CD14-positive monocyte (primary cell): ENCODE data around the gene ADM2. TPM values are rescaled to one million over a fixed set of nuclear protein-coding genes. Genes with fewer than 3 reads are reported as not detected.

Experiments
- DNase-seq, 3 donors: peaks; one replicate each; pipeline ENCODE4 v3.0.0-alpha.2; 2011 to 2022
- H2AFZ ChIP-seq: 2 replicates; pipeline ENCODE4 v1.6.0; 2012; ENCODE audit warnings: mild to moderate bottlenecking, low read depth, low read length, inconsistent platforms; ENCODE audit not compliant: insufficient read depth, poor library complexity, severe bottlenecking
- H3K27ac ChIP-seq, 2 donors: 1 replicate in 1 of 2; 2 replicates in 1 of 2; pipeline ENCODE4 v1.5.1; 2012 to 2013; ENCODE audit warnings: low read length in 2 of 2, control low read depth in 1 of 2, inconsistent platforms in 1 of 2, low read depth in 1 of 2, mild to moderate bottlenecking in 1 of 2
- H3K27me3 ChIP-seq, 2 donors: one replicate each; pipeline versions ENCODE4 v1.6.0 to v1.6.1; 2011 to 2013; ENCODE audit warnings: low read length in 2 of 2; ENCODE audit not compliant: control insufficient read depth in 2 of 2, insufficient read depth in 2 of 2
- H3K36me3 ChIP-seq, 2 donors: replicated peaks in 1 of 2; 1 replicate in 1 of 2; 2 replicates in 1 of 2; pipeline versions ENCODE4 v1.5.1 to v1.6.1; 2012 to 2013; ENCODE audit warnings: low read length in 2 of 2, control low read depth in 1 of 2, inconsistent platforms in 1 of 2, mild to moderate bottlenecking in 1 of 2; ENCODE audit not compliant: insufficient read depth in 2 of 2, control insufficient read depth in 1 of 2
- H3K4me1 ChIP-seq, 2 donors: 1 replicate in 1 of 2; 2 replicates in 1 of 2; pipeline versions ENCODE4 v1.5.1 to v1.6.1; 2012 to 2013; ENCODE audit warnings: low read length in 2 of 2, control low read depth in 1 of 2, inconsistent platforms in 1 of 2, mild to moderate bottlenecking in 1 of 2, moderate library complexity in 1 of 2; ENCODE audit not compliant: insufficient read depth in 2 of 2, control insufficient read depth in 1 of 2
- H3K4me2 ChIP-seq: replicated peaks from 2 replicates; pipeline ENCODE3; 2012; ENCODE audit warnings: low read length, moderate library complexity, mild to moderate bottlenecking; ENCODE audit not compliant: poor library complexity, severe bottlenecking; ENCODE audit errors: extremely low read depth
- H3K4me3 ChIP-seq, 3 experiments: fragments of 200-600 bp in 1 of 3; sonication (generic) in 1 of 3; replicated peaks in 1 of 3; 1 replicate in 2 of 3; 2 replicates in 1 of 3; pipeline ENCODE4 v1.5.1; 2011 to 2013; ENCODE audit warnings: low read length in 3 of 3, mild to moderate bottlenecking in 3 of 3, control low read depth in 2 of 3, low read depth in 2 of 3, inconsistent platforms in 1 of 3, moderate library complexity in 1 of 3
- H3K79me2 ChIP-seq: 2 replicates; pipeline ENCODE4 v1.6.0; 2012; ENCODE audit warnings: mild to moderate bottlenecking, control low read depth, inconsistent platforms, low read length, moderate library complexity; ENCODE audit not compliant: insufficient read depth
- H3K9ac ChIP-seq: 2 replicates; pipeline ENCODE4 v1.6.0; 2017; ENCODE audit warnings: low read length, mild to moderate bottlenecking; ENCODE audit not compliant: insufficient read depth, poor library complexity, severe bottlenecking
- H3K9me3 ChIP-seq, 2 donors: replicated peaks in 1 of 2; 1 replicate in 1 of 2; 2 replicates in 1 of 2; pipeline versions ENCODE4 v1.5.1 to v1.6.1; 2012 to 2013; ENCODE audit warnings: low read length in 2 of 2, control low read depth in 1 of 2; ENCODE audit not compliant: control insufficient read depth in 1 of 2, insufficient read depth in 1 of 2
- H4K20me1 ChIP-seq: 2 replicates; pipeline ENCODE4 v1.6.0; 2012; ENCODE audit warnings: mild to moderate bottlenecking, low read length, control low read depth, moderate library complexity; ENCODE audit not compliant: insufficient read depth
- H3K27ac Mint-ChIP-seq, 7 donors: one replicate each; pipeline ENCODE4 v1.8.0; 2020; ENCODE audit warnings: mild to moderate bottlenecking in 7 of 7, mixed read lengths in 7 of 7, moderate library complexity in 6 of 7, inconsistent platforms in 2 of 7
- H3K27me3 Mint-ChIP-seq, 3 donors: one replicate each; pipeline ENCODE4 v1.8.0; 2021 to 2022; ENCODE audit warnings: low read depth in 3 of 3, mild to moderate bottlenecking in 3 of 3, mixed read lengths in 3 of 3, moderate library complexity in 3 of 3, inconsistent platforms in 1 of 3
- H3K36me3 Mint-ChIP-seq, 2 donors: one replicate each; pipeline ENCODE4 v1.8.0; 2020; ENCODE audit warnings: mixed read lengths in 2 of 2, inconsistent platforms in 1 of 2, mild to moderate bottlenecking in 1 of 2
- H3K4me1 Mint-ChIP-seq: one replicate; pipeline ENCODE4 v1.8.0; 2020; ENCODE audit warnings: mild to moderate bottlenecking, mixed read lengths
- H3K4me3 Mint-ChIP-seq, 2 donors: one replicate each; pipeline ENCODE4 v1.8.0; 2020; ENCODE audit warnings: mild to moderate bottlenecking in 2 of 2, mixed read lengths in 2 of 2, moderate library complexity in 1 of 2
- H3K9me3 Mint-ChIP-seq, 7 donors: one replicate each; pipeline ENCODE4 v1.8.0; 2020 to 2022; ENCODE audit warnings: mixed read lengths in 7 of 7, mild to moderate bottlenecking in 6 of 7, moderate library complexity in 6 of 7, inconsistent platforms in 2 of 7
- WGBS: methylation state at CpG from one replicate; pipeline ENCODE4 v1.1.5; 2013; ENCODE audit warnings: missing lambda C conversion rate; ENCODE audit not compliant: insufficient coverage; 5-methylcytosine and 5-hydroxymethylcytosine counted together
- intact Hi-C, 2 donors: fragments of 100-400 bp; cut with micrococcal nuclease; formaldehyde crosslinking; loops; one replicate each; pipeline versions ENCODE4 v1.15.0 to v1.15.1; 2023
- polyA plus RNA-seq, 3 donors: library from polyadenylated mRNA; depleted of rRNA in 1 of 3; unstranded in 2 of 3; stranded (reverse) in 1 of 3; fragments of 300-500 nt in 2 of 3; fragments of >200 nt in 1 of 3; fragmentation: Illumina TruSeq in 2 of 3; gene quantifications; 1 replicate in 2 of 3; 2 replicates in 1 of 3; pipeline ENCODE4 v1.2.3, GENCODE V29; 2012 to 2021
- TF ChIP-seq, protein P1 (sequence below): fragments of 200-600 bp; IDR thresholded peaks from one replicate; pipeline ENCODE4 v1.8.0; 2022; ENCODE audit warnings: antibody characterized with exemption, mild to moderate bottlenecking

The ADM2 gene
- polyA plus RNA-seq, 3 donors, result 0.05 TPM; not detected in 2

DNA sequence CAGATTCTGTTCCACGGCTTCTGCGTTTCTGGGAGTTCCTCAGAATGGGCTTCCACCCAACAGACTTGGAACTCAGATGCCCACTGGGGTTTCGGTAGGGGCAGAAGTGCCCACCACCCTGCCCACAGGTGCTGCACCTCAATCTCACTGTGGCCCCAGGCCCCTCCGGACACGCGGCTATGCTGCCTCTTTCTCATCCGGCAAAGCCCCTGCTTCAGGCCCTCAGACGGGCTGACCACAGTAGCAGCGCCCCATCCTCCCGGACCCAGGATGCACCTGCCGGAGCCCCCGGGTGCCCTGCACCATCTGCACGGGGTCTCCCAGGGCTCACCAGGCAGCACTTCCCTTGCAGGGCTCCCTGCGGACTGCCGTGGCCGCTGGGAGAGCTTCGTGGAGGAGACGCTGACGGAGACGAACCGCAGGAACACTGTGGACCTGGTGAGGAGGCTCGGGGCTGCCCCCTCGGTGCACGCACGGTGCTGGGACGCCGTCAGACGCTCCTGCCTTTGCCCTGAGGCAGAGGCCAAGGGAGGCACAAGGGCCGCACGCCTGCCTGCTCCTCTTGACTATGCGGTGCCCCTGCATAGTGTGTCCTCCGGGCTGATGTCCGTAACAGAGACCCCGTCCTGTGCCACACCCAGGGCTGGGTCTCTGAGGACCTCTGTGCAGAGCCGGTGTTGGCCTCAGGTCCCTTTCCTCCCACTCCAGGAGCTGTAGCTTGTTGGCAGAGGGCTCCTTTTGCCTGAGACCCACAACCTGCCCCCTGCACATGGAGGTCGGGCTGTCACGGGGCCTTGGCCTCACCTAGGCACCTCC, 45.1 kb upstream of the ADM2 start:
- H3K27me3 ChIP-seq, result no peaks in the 10 kb centered on the region
- H4K20me1 ChIP-seq, result peaks cover 11% of the 10 kb centered on the region
- H3K4me3 ChIP-seq, result no peak overlapping the region
- no peaks in the 10 kb centered on the region for H3K79me2 ChIP-seq
- Mint-ChIP-seq H3K36me3 (peaks cover 51 to 81% of the 10 kb centered on the region in 2 donors), H3K4me3 (no peak overlapping the region), H3K4me1 (no peaks in the 10 kb centered on the region), H3K9me3 (no peaks in the 10 kb centered on the region), H3K27me3 (no peaks in the 10 kb centered on the region), H3K27ac (peak overlapping the region in 1 of 7 donors; percentile 28)
- intact Hi-C loops, result no loop called here
- H3K9ac ChIP-seq, result no peak overlapping the region
- H3K27ac ChIP-seq, result no peak overlapping the region
- no peaks in the 10 kb centered on the region for H3K9me3 ChIP-seq
- peaks cover 76 to 85% of the 10 kb centered on the region in 2 donors for H3K36me3 ChIP-seq
- no peak overlapping the region for H2AFZ ChIP-seq
- no peak overlapping the region for H3K4me2 ChIP-seq
- no peaks in the 10 kb centered on the region for H3K4me1 ChIP-seq
- TF ChIP-seq, protein P1, sequence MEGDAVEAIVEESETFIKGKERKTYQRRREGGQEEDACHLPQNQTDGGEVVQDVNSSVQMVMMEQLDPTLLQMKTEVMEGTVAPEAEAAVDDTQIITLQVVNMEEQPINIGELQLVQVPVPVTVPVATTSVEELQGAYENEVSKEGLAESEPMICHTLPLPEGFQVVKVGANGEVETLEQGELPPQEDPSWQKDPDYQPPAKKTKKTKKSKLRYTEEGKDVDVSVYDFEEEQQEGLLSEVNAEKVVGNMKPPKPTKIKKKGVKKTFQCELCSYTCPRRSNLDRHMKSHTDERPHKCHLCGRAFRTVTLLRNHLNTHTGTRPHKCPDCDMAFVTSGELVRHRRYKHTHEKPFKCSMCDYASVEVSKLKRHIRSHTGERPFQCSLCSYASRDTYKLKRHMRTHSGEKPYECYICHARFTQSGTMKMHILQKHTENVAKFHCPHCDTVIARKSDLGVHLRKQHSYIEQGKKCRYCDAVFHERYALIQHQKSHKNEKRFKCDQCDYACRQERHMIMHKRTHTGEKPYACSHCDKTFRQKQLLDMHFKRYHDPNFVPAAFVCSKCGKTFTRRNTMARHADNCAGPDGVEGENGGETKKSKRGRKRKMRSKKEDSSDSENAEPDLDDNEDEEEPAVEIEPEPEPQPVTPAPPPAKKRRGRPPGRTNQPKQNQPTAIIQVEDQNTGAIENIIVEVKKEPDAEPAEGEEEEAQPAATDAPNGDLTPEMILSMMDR, result no peak
- 94% methylated on average over 36 of the region's 37 CpGs for WGBS
- DNase-seq, result no peak

DNA sequence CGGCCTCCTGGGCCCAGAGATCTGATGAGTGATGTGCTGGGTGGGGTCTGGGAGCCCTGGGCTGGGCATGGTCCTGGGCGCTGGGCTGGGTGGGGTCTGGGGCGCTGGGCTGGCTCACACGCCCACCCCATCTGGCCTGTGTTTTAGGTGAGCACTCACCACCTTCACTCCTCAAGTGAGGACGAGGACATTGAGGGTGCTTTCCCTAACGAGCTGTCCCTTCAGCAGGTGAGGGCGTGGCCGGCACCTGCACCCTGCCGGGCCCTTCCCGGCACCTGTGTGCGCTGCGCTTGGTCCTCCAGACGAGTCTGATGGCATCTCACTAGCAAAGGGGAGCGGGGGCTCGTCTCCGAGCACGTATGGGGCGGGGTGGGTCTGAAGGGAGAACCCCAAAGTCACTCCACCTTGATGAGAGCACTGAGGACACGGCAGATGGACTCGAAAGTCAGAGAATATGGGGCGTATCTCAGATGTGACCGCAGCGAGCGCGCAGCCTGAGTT, 44.5 kb upstream of the ADM2 start:
- no peaks in the 10 kb centered on the region for H3K4me1 Mint-ChIP-seq
- no peak overlapping the region for H3K4me3 Mint-ChIP-seq
- intact Hi-C loops, result no loop called here
- Histone ChIP-seq H3K27ac (no peak overlapping the region), H3K9me3 (no peaks in the 10 kb centered on the region), H3K4me2 (no peak overlapping the region), H3K9ac (no peak overlapping the region), H3K4me3 (no peak overlapping the region), H2AFZ (no peak overlapping the region), H3K36me3 (peaks cover 73 to 85% of the 10 kb centered on the region in 2 donors), H4K20me1 (peaks cover 14% of the 10 kb centered on the region), H3K79me2 (no peaks in the 10 kb centered on the region), H3K4me1 (no peaks in the 10 kb centered on the region), H3K27me3 (no peaks in the 10 kb centered on the region)
- WGBS, result 98% methylated on average over 22 of the region's 25 CpGs
- TF ChIP-seq, protein P1, result no peak
- no peaks in the 10 kb centered on the region for H3K27me3 Mint-ChIP-seq
- no peaks in the 10 kb centered on the region for H3K9me3 Mint-ChIP-seq
- H3K27ac Mint-ChIP-seq, result peak overlapping the region in 1 of 7 donors; percentile 25
- H3K36me3 Mint-ChIP-seq, result peaks cover 44 to 80% of the 10 kb centered on the region in 2 donors
- no peak for DNase-seq
